Loucy (cell line): ENCODE data around the gene TNFAIP8.
A peak's percentile ranks its signal among the peaks of the same experiment; 100 is the strongest.

Experiments used
- H2AFZ ChIP-seq: fragments of 200-600 bp; sonication (generic); 2 replicates; pipeline ENCODE4 v1.6.0; 2016; ENCODE audit warnings: antibody characterized with exemption, mild to moderate bottlenecking, low read length, moderate library complexity
- H3F3A ChIP-seq: fragments of 200-600 bp; 2 replicates; pipeline ENCODE4 v1.6.0; 2016; ENCODE audit warnings: antibody characterized with exemption, low read depth, mild to moderate bottlenecking
- H3K27me3 ChIP-seq: fragments of 200-600 bp; sonication (generic); 2 replicates; pipeline ENCODE4 v1.6.1; 2014; ENCODE audit warnings: low read length, mild to moderate bottlenecking; ENCODE audit not compliant: insufficient read depth, poor library complexity, severe bottlenecking
- H3K36me3 ChIP-seq: fragments of 200-600 bp; sonication (generic); 2 replicates; pipeline ENCODE4 v1.6.1; 2016; ENCODE audit warnings: low read length; ENCODE audit not compliant: insufficient read depth
- H3K4me1 ChIP-seq: fragments of 200-600 bp; sonication (generic); 2 replicates; pipeline ENCODE4 v1.5.1; 2014; ENCODE audit warnings: low read length, mild to moderate bottlenecking; ENCODE audit not compliant: insufficient read depth, poor library complexity, severe bottlenecking
- H3K4me2 ChIP-seq: fragments of 200-600 bp; sonication (generic); 2 replicates; pipeline ENCODE4 v1.6.0; 2014; ENCODE audit warnings: antibody characterized with exemption, low read length, low read depth, mild to moderate bottlenecking; ENCODE audit not compliant: poor library complexity, severe bottlenecking
- H3K4me3 ChIP-seq: fragments of 200-600 bp; sonication (generic); 2 replicates; pipeline ENCODE4 v1.5.1; 2014; ENCODE audit warnings: low read length, mild to moderate bottlenecking, mixed read lengths; ENCODE audit not compliant: poor library complexity, severe bottlenecking
- H3K79me2 ChIP-seq: fragments of 200-600 bp; sonication (generic); 2 replicates; pipeline ENCODE4 v1.6.1; 2014; ENCODE audit warnings: low read length; ENCODE audit not compliant: insufficient read depth
- H3K9ac ChIP-seq: fragments of 200-600 bp; sonication (generic); 2 replicates; pipeline ENCODE4 v1.6.0; 2014; ENCODE audit warnings: mild to moderate bottlenecking, low read depth, low read length, moderate library complexity; ENCODE audit not compliant: poor library complexity, severe bottlenecking
- H3K9me2 ChIP-seq: fragments of 200-600 bp; sonication (generic); replicated peaks from 2 replicates; pipeline ENCODE4 v1.6.1; 2016; ENCODE audit warnings: low read depth, low read length, mixed read lengths
- H3K9me3 ChIP-seq: fragments of 200-600 bp; sonication (generic); 2 replicates; pipeline ENCODE4 v1.6.1; 2014; ENCODE audit warnings: mild to moderate bottlenecking, antibody characterized with exemption, low read length, low read depth; ENCODE audit not compliant: insufficient read depth
- H4K20me1 ChIP-seq: fragments of 200-600 bp; sonication (generic); 2 replicates; pipeline ENCODE4 v1.6.0; 2014; ENCODE audit warnings: antibody characterized with exemption, low read length, mild to moderate bottlenecking; ENCODE audit not compliant: insufficient read depth, poor library complexity, severe bottlenecking
- EZH2phosphoT487 ChIP-seq: fragments of 200-600 bp; IDR thresholded peaks from 2 replicates; pipeline ENCODE4 v1.6.1; 2018; ENCODE audit warnings: antibody characterized with exemption, mild to moderate bottlenecking, moderate library complexity, borderline replicate concordance
- TF ChIP-seq, protein P1 (sequence below): fragments of 200-600 bp; sonication (generic); conservative IDR thresholded peaks from 2 replicates; pipeline ENCODE4 v1.5.1; 2014; ENCODE audit warnings: mild to moderate bottlenecking, antibody characterized with exemption, low read length

The TNFAIP8 gene

DNA sequence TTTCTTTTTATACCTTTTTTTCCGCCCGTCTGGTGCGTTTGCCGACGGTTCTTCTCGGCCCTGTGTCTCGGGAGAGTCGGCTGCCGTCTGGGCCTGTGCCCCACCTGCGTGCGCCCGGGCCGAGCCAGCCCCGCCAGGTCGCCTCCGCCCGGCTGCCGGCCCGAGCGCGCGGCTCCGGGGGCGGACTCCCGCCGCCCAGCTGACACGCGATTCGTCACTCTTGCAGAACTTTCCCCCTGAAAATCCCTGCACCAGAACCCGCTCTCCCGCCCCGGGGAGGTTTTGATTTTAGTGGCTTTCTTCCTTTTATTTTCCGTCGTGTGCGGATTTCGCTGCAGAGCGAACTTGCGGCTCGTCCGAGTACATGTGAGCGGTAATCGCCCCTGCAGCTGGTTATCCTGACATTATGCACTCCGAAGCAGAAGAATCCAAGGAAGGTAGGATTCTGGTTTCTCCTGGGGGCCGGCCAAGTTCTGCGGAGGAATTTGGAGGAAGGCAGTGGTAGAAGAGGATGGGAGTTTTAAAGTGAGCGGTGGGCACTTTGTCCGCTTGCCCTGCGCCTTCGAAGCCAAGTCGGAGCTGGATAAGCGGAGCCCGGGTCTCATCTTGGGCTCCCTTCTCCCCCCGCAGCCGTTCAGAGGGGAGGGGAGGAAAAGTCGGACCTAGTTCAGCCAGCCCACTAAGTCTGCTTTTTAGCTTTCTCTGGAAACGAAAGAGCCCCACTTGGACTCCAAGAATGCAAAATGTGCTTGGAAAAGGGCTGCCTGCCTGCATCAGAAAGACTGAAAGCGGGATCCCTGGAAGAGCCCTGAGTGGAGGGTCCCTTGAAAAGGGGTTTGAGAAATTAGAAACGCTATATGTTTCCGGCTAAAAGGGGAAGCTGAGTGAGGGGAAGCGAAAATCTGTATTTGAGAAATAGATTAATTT lies at the start of gene TNFAIP8:
TSS of gene TNFAIP8 (plus strand) at position 335 of the 927 bp plus-strand sequence. CDS start at position 407, 72 bp downstream.
- no peak within 1 kb of the TSS for H3K4me2 ChIP-seq
- H3K79me2 ChIP-seq: peaks cover 69% of the 10 kb centered on the region
- no peaks in the 10 kb centered on the region for H3F3A ChIP-seq
- H2AFZ ChIP-seq: no peak within 1 kb of the TSS
- no peaks in the 10 kb centered on the region for H3K27me3 ChIP-seq
- no peak within 1 kb of the TSS for H3K9ac ChIP-seq
- H3K9me2 ChIP-seq: no peaks in the 10 kb centered on the region
- H4K20me1 ChIP-seq: peaks cover 7% of the 10 kb centered on the region
- H3K4me1 ChIP-seq: peaks cover 26% of the 10 kb centered on the region
- TF ChIP-seq, protein P1, sequence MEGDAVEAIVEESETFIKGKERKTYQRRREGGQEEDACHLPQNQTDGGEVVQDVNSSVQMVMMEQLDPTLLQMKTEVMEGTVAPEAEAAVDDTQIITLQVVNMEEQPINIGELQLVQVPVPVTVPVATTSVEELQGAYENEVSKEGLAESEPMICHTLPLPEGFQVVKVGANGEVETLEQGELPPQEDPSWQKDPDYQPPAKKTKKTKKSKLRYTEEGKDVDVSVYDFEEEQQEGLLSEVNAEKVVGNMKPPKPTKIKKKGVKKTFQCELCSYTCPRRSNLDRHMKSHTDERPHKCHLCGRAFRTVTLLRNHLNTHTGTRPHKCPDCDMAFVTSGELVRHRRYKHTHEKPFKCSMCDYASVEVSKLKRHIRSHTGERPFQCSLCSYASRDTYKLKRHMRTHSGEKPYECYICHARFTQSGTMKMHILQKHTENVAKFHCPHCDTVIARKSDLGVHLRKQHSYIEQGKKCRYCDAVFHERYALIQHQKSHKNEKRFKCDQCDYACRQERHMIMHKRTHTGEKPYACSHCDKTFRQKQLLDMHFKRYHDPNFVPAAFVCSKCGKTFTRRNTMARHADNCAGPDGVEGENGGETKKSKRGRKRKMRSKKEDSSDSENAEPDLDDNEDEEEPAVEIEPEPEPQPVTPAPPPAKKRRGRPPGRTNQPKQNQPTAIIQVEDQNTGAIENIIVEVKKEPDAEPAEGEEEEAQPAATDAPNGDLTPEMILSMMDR: no peak
- TF ChIP-seq EZH2phosphoT487: no peak
- no peaks in the 10 kb centered on the region for H3K36me3 ChIP-seq
- no peak within 1 kb of the TSS for H3K4me3 ChIP-seq
- no peaks in the 10 kb centered on the region for H3K9me3 ChIP-seq

DNA sequence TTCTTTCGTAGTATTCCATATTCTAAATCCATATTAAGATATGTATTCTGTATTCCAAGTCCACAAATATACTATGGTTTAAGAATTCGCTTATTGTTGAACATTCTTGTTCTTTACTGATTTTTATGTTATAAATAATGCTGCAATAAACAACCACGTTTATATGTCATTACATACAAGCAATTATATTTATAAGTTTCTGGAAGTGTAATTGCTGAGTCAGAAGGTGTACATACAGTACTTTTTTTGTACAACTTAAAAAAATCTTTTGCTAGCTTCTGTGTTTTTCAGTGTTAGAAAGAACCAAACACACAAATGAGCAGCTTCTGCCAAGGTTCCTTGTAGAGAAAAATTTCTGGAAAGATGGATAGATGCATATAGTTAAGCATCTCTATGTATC lies 48.6 kb upstream of the TNFAIP8 start:
- Histone ChIP-seq H3K27me3 (no peaks in the 10 kb centered on the region), H3K4me2 (peak overlapping the region; percentile 91), H3K9me2 (no peaks in the 10 kb centered on the region), H3K4me1 (peaks cover 83% of the 10 kb centered on the region), H4K20me1 (no peaks in the 10 kb centered on the region), H3K9me3 (no peaks in the 10 kb centered on the region), H3K4me3 (peak overlapping the region; percentile 65), H3K79me2 (peaks cover 80% of the 10 kb centered on the region), H3K36me3 (no peaks in the 10 kb centered on the region), H3K9ac (peak overlapping the region; percentile 89), H3F3A (peaks cover 23% of the 10 kb centered on the region), H2AFZ (no peak overlapping the region)
- TF ChIP-seq, protein P1: no peak
- no peak for TF ChIP-seq EZH2phosphoT487

DNA sequence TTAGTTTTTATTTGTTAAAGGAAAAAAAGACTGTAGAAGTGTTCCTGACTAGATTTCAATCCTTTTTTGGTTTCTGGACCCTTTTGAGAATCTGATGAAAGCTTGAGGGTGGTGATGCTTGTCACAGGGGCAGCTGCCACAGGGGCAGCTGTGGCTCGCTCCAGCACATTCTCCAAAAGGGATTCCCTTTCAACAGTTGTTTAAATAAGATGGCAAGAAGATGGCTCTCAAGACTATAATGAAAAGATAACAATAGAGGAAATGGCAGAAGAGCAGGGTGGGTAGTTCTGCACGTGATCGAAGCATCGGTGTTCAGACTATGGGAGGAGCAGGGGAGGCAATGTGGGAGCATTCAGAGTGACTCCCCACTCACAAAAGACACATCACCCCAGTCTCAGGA lies 46.5 kb upstream of the TNFAIP8 start:
- peaks cover 83% of the 10 kb centered on the region for H3K4me1 ChIP-seq

More for the DNA sequence above, 46.5 kb upstream of the TNFAIP8 start:
- Histone ChIP-seq H3K79me2 (peaks cover 80% of the 10 kb centered on the region), H3K9me2 (no peaks in the 10 kb centered on the region), H2AFZ (no peak overlapping the region), H3K36me3 (no peaks in the 10 kb centered on the region), H3K27me3 (no peaks in the 10 kb centered on the region), H3K4me2 (peak overlapping the region; percentile 70), H3K9ac (peak overlapping the region; percentile 79), H3F3A (peaks cover 23% of the 10 kb centered on the region), H3K4me3 (peak overlapping the region; percentile 66), H4K20me1 (no peaks in the 10 kb centered on the region), H3K9me3 (no peaks in the 10 kb centered on the region)
- TF ChIP-seq, protein P1: no peak
- TF ChIP-seq EZH2phosphoT487: no peak
